B cell (primary cell): ENCODE data around the gene ZNF891. TPM values are rescaled to one million over a fixed set of nuclear protein-coding genes. Genes with fewer than 3 reads are reported as not detected.

Experiments used
- ATAC-seq: fragments of 200-7000 bp; cut with Tn5 transposase; one replicate; pipeline ENCODE4 v1.10.0; 2021; ENCODE audit warnings: low read depth, mild to moderate bottlenecking, moderate number of reproducible peaks, moderate library complexity
- CTCF ChIA-PET: fragments of 350-600 bp; sonication (Branson Sonifier 250); formaldehyde crosslinking; loops from one replicate; lab custom pipeline; 2021; ENCODE audit warnings: antibody characterized with exemption, inconsistent platforms; lab: Charles Lee
- POLR2A ChIA-PET: fragments of 350-600 bp; sonication (Branson Sonifier 250); formaldehyde crosslinking; loops from one replicate; lab custom pipeline; 2021; ENCODE audit warnings: antibody characterized with exemption; lab: Charles Lee
- DNase-seq: peaks from one replicate; pipeline ENCODE4 v3.0.0; 2013
- H2AFZ ChIP-seq: 2 replicates; pipeline ENCODE4 v1.6.1; 2012; ENCODE audit warnings: mild to moderate bottlenecking, low read depth, low read length; ENCODE audit not compliant: insufficient read depth, poor library complexity, severe bottlenecking
- H3K27ac ChIP-seq, 2 donors: 1 replicate in 1 of 2; 2 replicates in 1 of 2; pipeline ENCODE4 v1.5.1; 2012 to 2013; ENCODE audit warnings: low read length in 2 of 2, mild to moderate bottlenecking in 2 of 2, moderate library complexity in 1 of 2
- H3K27me3 ChIP-seq, 4 experiments: fragments of 200-600 bp in 1 of 4; sonication (generic) in 1 of 4; replicated peaks in 1 of 4; 1 replicate in 2 of 4; 2 replicates in 2 of 4; pipeline versions ENCODE4 v1.6.1 to v1.7.0; 2013 to 2016; ENCODE audit warnings: low read length in 3 of 4, mild to moderate bottlenecking in 2 of 4, mixed read lengths in 1 of 4, moderate library complexity in 1 of 4; ENCODE audit not compliant: insufficient read depth in 4 of 4, control insufficient read depth in 3 of 4; ENCODE audit errors: control extremely low read depth in 1 of 4
- H3K36me3 ChIP-seq, 2 experiments: replicated peaks in 1 of 2; 1 replicate in 1 of 2; 2 replicates in 1 of 2; pipeline versions ENCODE4 v1.6.1 to v1.7.1; 2013; ENCODE audit warnings: low read length in 1 of 2; ENCODE audit not compliant: insufficient read depth in 2 of 2, control insufficient read depth in 1 of 2; ENCODE audit errors: control extremely low read depth in 1 of 2, extremely low read depth in 1 of 2
- H3K4me1 ChIP-seq, 2 donors: fragments of 200-600 bp in 1 of 2; sonication (generic) in 1 of 2; 1 replicate in 1 of 2; 2 replicates in 1 of 2; pipeline versions ENCODE4 v1.5.1 to v1.6.1; 2013 to 2017; ENCODE audit warnings: low read length in 2 of 2; ENCODE audit not compliant: control insufficient read depth in 2 of 2, insufficient read depth in 2 of 2
- H3K4me2 ChIP-seq: replicated peaks from 2 replicates; pipeline ENCODE3; 2012; ENCODE audit warnings: mild to moderate bottlenecking, low read depth, low read length; ENCODE audit not compliant: poor library complexity, severe bottlenecking
- H3K4me3 ChIP-seq, 5 experiments: fragments of 200-600 bp in 1 of 5; sonication (generic) in 1 of 5; 1 replicate in 3 of 5; 2 replicates in 2 of 5; pipeline versions ENCODE4 v1.5.1 to v1.7.0; 2011 to 2016; ENCODE audit warnings: low read length in 4 of 5, mild to moderate bottlenecking in 4 of 5, low read depth in 2 of 5, control low read depth in 1 of 5, moderate library complexity in 1 of 5; ENCODE audit not compliant: insufficient read depth in 1 of 5; ENCODE audit errors: control extremely low read depth in 1 of 5, extremely low read depth in 1 of 5
- H3K79me2 ChIP-seq: fragments of 200-600 bp; sonication (generic); one replicate; pipeline ENCODE4 v1.6.0; 2016; ENCODE audit warnings: low read length; ENCODE audit not compliant: control insufficient read depth, insufficient read depth
- H3K9ac ChIP-seq: fragments of 200-600 bp; sonication (generic); 2 replicates; pipeline ENCODE4 v1.6.1; 2017; ENCODE audit warnings: mild to moderate bottlenecking, low read length, moderate library complexity
- H3K9me3 ChIP-seq, 3 donors: one replicate each; pipeline versions ENCODE4 v1.6.1 to v1.7.1; 2013; ENCODE audit warnings: low read length in 2 of 3; ENCODE audit not compliant: control insufficient read depth in 2 of 3, insufficient read depth in 1 of 3; ENCODE audit errors: control extremely low read depth in 1 of 3
- H4K20me1 ChIP-seq: 2 replicates; pipeline ENCODE4 v1.6.0; 2012; ENCODE audit warnings: mild to moderate bottlenecking, low read length; ENCODE audit not compliant: insufficient read depth, control insufficient read depth, poor library complexity, severe bottlenecking
- H3K27ac Mint-ChIP-seq: one replicate; pipeline ENCODE4 v1.8.0; 2021; ENCODE audit warnings: mixed read lengths
- H3K27me3 Mint-ChIP-seq: one replicate; pipeline ENCODE4 v1.8.0; 2021; ENCODE audit warnings: mixed read lengths
- H3K4me1 Mint-ChIP-seq: one replicate; pipeline ENCODE4 v1.8.0; 2021; ENCODE audit warnings: mixed read lengths
- H3K4me3 Mint-ChIP-seq: one replicate; pipeline ENCODE4 v1.8.0; 2021; ENCODE audit warnings: mixed read lengths
- H3K9me3 Mint-ChIP-seq: one replicate; pipeline ENCODE4 v1.8.0; 2022; ENCODE audit warnings: mixed read lengths; ENCODE audit not compliant: insufficient read depth
- CTCF ChIP-seq: fragments of 200-600 bp; IDR thresholded peaks from one replicate; pipeline ENCODE4 v1.8.0; 2022; ENCODE audit warnings: antibody characterized with exemption, mild to moderate bottlenecking
- EZH2 ChIP-seq: IDR thresholded peaks from 2 replicates; pipeline ENCODE4 v1.6.1; 2012; ENCODE audit warnings: borderline replicate concordance, low read depth, mild to moderate bottlenecking, moderate library complexity, low read length; ENCODE audit not compliant: insufficient read depth, poor library complexity, severe bottlenecking
- WGBS: methylation state at CpG from one replicate; pipeline ENCODE4 v1.1.5; 2013; ENCODE audit warnings: missing lambda C conversion rate; ENCODE audit not compliant: insufficient coverage; 5-methylcytosine and 5-hydroxymethylcytosine counted together
- intact Hi-C: fragments of 100-400 bp; cut with micrococcal nuclease; formaldehyde crosslinking; loops from one replicate; pipeline ENCODE4 v1.10.0; 2022
- polyA plus RNA-seq: library from polyadenylated mRNA; depleted of rRNA; stranded (reverse); fragments of >200 nt; gene quantifications from 2 replicates; pipeline ENCODE4 v1.2.3, GENCODE V29; 2012
- total RNA-seq, 2 donors: library from RNA; stranded (reverse); fragments of 120-200 nt in 1 of 2; gene quantifications; 1 replicate in 1 of 2; 2 replicates in 1 of 2; pipeline versions ENCODE4 v1.2.3 to v1.2.4, GENCODE V29; 2013 to 2022

Gene ZNF891
- total and polyA plus RNA-seq, 2 donors (not counting 1 experiment from before 2014, with no cell fraction given) = 1.5 to 6.8 TPM

- Histone ChIP-seq H3K4me2 (no peak overlapping the region), H3K4me1 (peaks cover 4 to 8% of the 10 kb centered on the region in 2 donors), H3K27ac (no peak overlapping the region), H4K20me1 (no peaks in the 10 kb centered on the region), H2AFZ (no peak overlapping the region), H3K36me3 (peaks cover 8 to 28% of the 10 kb centered on the region in 2 experiments), H3K9me3 (peaks cover 6 to 66% (median 26%) of the 10 kb centered on the region in 3 donors), H3K79me2 (peaks cover 65% of the 10 kb centered on the region), H3K4me3 (no peak overlapping the region), H3K9ac (no peak overlapping the region), H3K27me3 (no peaks in the 10 kb centered on the region)
- ChIA-PET CTCF (no interaction called here), POLR2A (no interaction called here)
- intact Hi-C loops = no loop called here
- 100% methylated on average over 2 of the region's 2 CpGs for WGBS
- ATAC-seq = no peak
- Mint-ChIP-seq H3K27me3 (no peaks in the 10 kb centered on the region), H3K27ac (no peak overlapping the region), H3K4me1 (peaks cover 8% of the 10 kb centered on the region), H3K4me3 (no peak overlapping the region), H3K9me3 (peaks cover 38% of the 10 kb centered on the region)
- no peak for DNase-seq
- TF ChIP-seq EZH2 (no peak), CTCF (no peak)
These were observed 5.7 kb upstream of the ZNF891 start for GRCh38 chr12:133135747-133136146.

GRCh38 chr12:133130808-133131128 is 694 bp upstream of the ZNF891 start:
- H3K9me3 ChIP-seq = peaks cover 8 to 58% (median 48%) of the 10 kb centered on the region in 3 donors
- WGBS = 0% methylated on average over 10 of the region's 17 CpGs
- POLR2A ChIA-PET = interaction anchor here (0.8 to 1.6 kb wide), 3 partner anchors 50 to 144 kb away, joined by 3 to 12 read pairs (median 4); partner anchors contain the start of gene ZNF26
- H4K20me1 ChIP-seq = no peaks in the 10 kb centered on the region
- peaks cover 1 to 13% of the 10 kb centered on the region in 2 experiments for H3K36me3 ChIP-seq
- Mint-ChIP-seq H3K9me3 (peaks cover 23% of the 10 kb centered on the region), H3K4me3 (peak overlapping the region; percentile 100), H3K4me1 (peaks cover 18% of the 10 kb centered on the region), H3K27ac (peak overlapping the region; percentile 100), H3K27me3 (no peaks in the 10 kb centered on the region)
- peaks cover 4 to 13% of the 10 kb centered on the region in 2 donors for H3K4me1 ChIP-seq
- H3K9ac ChIP-seq = peak overlapping the region; percentile 88
- H2AFZ ChIP-seq = peak overlapping the region; percentile 63
- CTCF ChIA-PET = no interaction called here
- H3K27ac ChIP-seq = peak overlapping the region; percentile 98 to 99
- peak overlapping the region; percentile 66 to 86 (median 77) for H3K4me3 ChIP-seq
- TF ChIP-seq EZH2 = no peak
- TF ChIP-seq CTCF = no peak
- no peaks in the 10 kb centered on the region for H3K27me3 ChIP-seq
- peaks cover 51% of the 10 kb centered on the region for H3K79me2 ChIP-seq
- DNase-seq (no peak), ATAC-seq (peak; percentile 2)
- intact Hi-C loops = loop anchor here (1.0 to 5.0 kb wide), 9 partner anchors 50 to 358 kb away; partner anchors contain the start of genes CHFR, GOLGA3, ZNF140 and ZNF26
- peak overlapping the region; percentile 90 for H3K4me2 ChIP-seq
